ENCODE results near the gene IGF2R.

GRCh38 chr6:160049346-160049745 lies 80.5 kb downstream of the IGF2R start:
- no peak for TF ChIP-seq CTCF (conservative IDR thresholded peaks at IDR 0.05; ENCODE audit: low read length)
- no peak for TF ChIP-seq EZH2phosphoT487 (IDR thresholded peaks at IDR 0.05; ENCODE audit: borderline replicate concordance, low read depth, low read length)
